Stimulated activated CD8-positive, alpha-beta memory T cell treated with anti-CD3 and anti-CD28 coated beads, Interleukin-15, amount 100 ng/mL, for 24 hours (primary cell): Measurements from ENCODE around the gene MLF1.
"Not testable (repeated sequence)": the region's sequence is repeated elsewhere in the genome, so short reads cannot be mapped to it uniquely, and the experiment has no call there.

Experiments
- DNase-seq: peaks from one replicate; pipeline ENCODE4 v3.0.0-alpha.2; 2020; ENCODE audit warnings: low read depth

MLF1 gene

GRCh38 chr3:158570999-158571702 lies at the start of gene MLF1:
Gene MLF1 (plus strand): TSS chr3:158571194. CDS start chr3:158571301, 107 bp downstream.
- DNase-seq = peak; percentile 58

- DNase-seq = no peak
Measured at GRCh38 chr3:158522221-158523136, 48.5 kb upstream of the MLF1 start.

GRCh38 chr3:158528076-158528674 lies 42.8 kb upstream of the MLF1 start:
- DNase-seq = no peak

- no peak for DNase-seq
Measured at GRCh38 chr3:158531334-158531733, 39.7 kb upstream of the MLF1 start.

GRCh38 chr3:158532099-158532734 lies 38.8 kb upstream of the MLF1 start:
- no peak for DNase-seq

- no peak for DNase-seq
Measured at GRCh38 chr3:158535918-158536317, 35.1 kb upstream of the MLF1 start.

- no peak for DNase-seq
Measured at GRCh38 chr3:158539414-158540014, 31.5 kb upstream of the MLF1 start.

GRCh38 chr3:158540066-158540465 lies 30.9 kb upstream of the MLF1 start:
- DNase-seq = no peak

- no peak for DNase-seq
Measured at GRCh38 chr3:158548691-158549090, 22.3 kb upstream of the MLF1 start.

- not testable (repeated sequence) for DNase-seq
Measured at GRCh38 chr3:158549938-158550337, 21.1 kb upstream of the MLF1 start.

- DNase-seq = no peak
Measured at GRCh38 chr3:158552124-158552523, 18.9 kb upstream of the MLF1 start.

- DNase-seq = no peak
Measured at GRCh38 chr3:158559504-158559903, 11.5 kb upstream of the MLF1 start.

GRCh38 chr3:158560979-158561378 lies 10.0 kb upstream of the MLF1 start:
- DNase-seq = no peak

- DNase-seq = no peak
Measured at GRCh38 chr3:158562674-158563073, 8.3 kb upstream of the MLF1 start.

GRCh38 chr3:158563076-158563475 lies 7.9 kb upstream of the MLF1 start:
- no peak for DNase-seq

- no peak for DNase-seq
Measured at GRCh38 chr3:158565076-158565475, 5.9 kb upstream of the MLF1 start.

GRCh38 chr3:158568784-158569183 lies 2.2 kb upstream of the MLF1 start:
- DNase-seq = no peak

GRCh38 chr3:158569794-158570193 lies 1.2 kb upstream of the MLF1 start:
- DNase-seq = no peak

GRCh38 chr3:158571969-158572765 lies 1.2 kb downstream of the MLF1 start:
- no peak for DNase-seq

- no peak for DNase-seq
Measured at GRCh38 chr3:158572766-158573060, 1.7 kb downstream of the MLF1 start.

GRCh38 chr3:158573714-158574113 lies 2.7 kb downstream of the MLF1 start:
- no peak for DNase-seq
